Loucy (cell line): ENCODE measurements around the gene TEX10.
A peak's percentile ranks its signal among the peaks of the same experiment; 100 is the strongest.
"Not testable (repeated sequence)": the region's sequence is repeated elsewhere in the genome, so short reads cannot be mapped to it uniquely, and the experiment has no call there.

ENCODE experiments used
- H2AFZ ChIP-seq: fragments of 200-600 bp; sonication (generic); 2 replicates; pipeline ENCODE4 v1.6.0; 2016; ENCODE audit warnings: antibody characterized with exemption, mild to moderate bottlenecking, low read length, moderate library complexity
- H3F3A ChIP-seq: fragments of 200-600 bp; 2 replicates; pipeline ENCODE4 v1.6.0; 2016; ENCODE audit warnings: antibody characterized with exemption, low read depth, mild to moderate bottlenecking
- H3K27me3 ChIP-seq: fragments of 200-600 bp; sonication (generic); 2 replicates; pipeline ENCODE4 v1.6.1; 2014; ENCODE audit warnings: low read length, mild to moderate bottlenecking; ENCODE audit not compliant: insufficient read depth, poor library complexity, severe bottlenecking
- H3K36me3 ChIP-seq: fragments of 200-600 bp; sonication (generic); 2 replicates; pipeline ENCODE4 v1.6.1; 2016; ENCODE audit warnings: low read length; ENCODE audit not compliant: insufficient read depth
- H3K4me1 ChIP-seq: fragments of 200-600 bp; sonication (generic); 2 replicates; pipeline ENCODE4 v1.5.1; 2014; ENCODE audit warnings: low read length, mild to moderate bottlenecking; ENCODE audit not compliant: insufficient read depth, poor library complexity, severe bottlenecking
- H3K4me2 ChIP-seq: fragments of 200-600 bp; sonication (generic); 2 replicates; pipeline ENCODE4 v1.6.0; 2014; ENCODE audit warnings: antibody characterized with exemption, low read length, low read depth, mild to moderate bottlenecking; ENCODE audit not compliant: poor library complexity, severe bottlenecking
- H3K4me3 ChIP-seq: fragments of 200-600 bp; sonication (generic); 2 replicates; pipeline ENCODE4 v1.5.1; 2014; ENCODE audit warnings: low read length, mild to moderate bottlenecking, mixed read lengths; ENCODE audit not compliant: poor library complexity, severe bottlenecking
- H3K79me2 ChIP-seq: fragments of 200-600 bp; sonication (generic); 2 replicates; pipeline ENCODE4 v1.6.1; 2014; ENCODE audit warnings: low read length; ENCODE audit not compliant: insufficient read depth
- H3K9ac ChIP-seq: fragments of 200-600 bp; sonication (generic); 2 replicates; pipeline ENCODE4 v1.6.0; 2014; ENCODE audit warnings: mild to moderate bottlenecking, low read depth, low read length, moderate library complexity; ENCODE audit not compliant: poor library complexity, severe bottlenecking
- H3K9me2 ChIP-seq: fragments of 200-600 bp; sonication (generic); replicated peaks from 2 replicates; pipeline ENCODE4 v1.6.1; 2016; ENCODE audit warnings: low read depth, low read length, mixed read lengths
- H3K9me3 ChIP-seq: fragments of 200-600 bp; sonication (generic); 2 replicates; pipeline ENCODE4 v1.6.1; 2014; ENCODE audit warnings: mild to moderate bottlenecking, antibody characterized with exemption, low read length, low read depth; ENCODE audit not compliant: insufficient read depth
- H4K20me1 ChIP-seq: fragments of 200-600 bp; sonication (generic); 2 replicates; pipeline ENCODE4 v1.6.0; 2014; ENCODE audit warnings: antibody characterized with exemption, low read length, mild to moderate bottlenecking; ENCODE audit not compliant: insufficient read depth, poor library complexity, severe bottlenecking
- CTCF ChIP-seq: fragments of 200-600 bp; sonication (generic); conservative IDR thresholded peaks from 2 replicates; pipeline ENCODE4 v1.5.1; 2014; ENCODE audit warnings: mild to moderate bottlenecking, antibody characterized with exemption, low read length
- EZH2phosphoT487 ChIP-seq: fragments of 200-600 bp; IDR thresholded peaks from 2 replicates; pipeline ENCODE4 v1.6.1; 2018; ENCODE audit warnings: antibody characterized with exemption, mild to moderate bottlenecking, moderate library complexity, borderline replicate concordance

The TEX10 gene

GRCh38 chr9:100346836-100347235 lies 5.9 kb downstream of the TEX10 start:
- Histone ChIP-seq H3K79me2 (peaks cover 98% of the 10 kb centered on the region), H3K36me3 (peaks cover 19% of the 10 kb centered on the region), H3K9me2 (no peaks in the 10 kb centered on the region), H3F3A (no peaks in the 10 kb centered on the region), H3K4me3 (peak overlapping the region; percentile 93), H4K20me1 (peaks cover 85% of the 10 kb centered on the region), H3K4me1 (peaks cover 55% of the 10 kb centered on the region), H2AFZ (no peak overlapping the region), H3K4me2 (peak overlapping the region; percentile 90), H3K27me3 (no peaks in the 10 kb centered on the region), H3K9me3 (no peaks in the 10 kb centered on the region), H3K9ac (peak overlapping the region; percentile 16)
- TF ChIP-seq EZH2phosphoT487: no peak
- no peak for TF ChIP-seq CTCF

GRCh38 chr9:100341889-100342288 lies 10.9 kb downstream of the TEX10 start:
- Histone ChIP-seq H3K9ac (no peak overlapping the region), H3K4me1 (peaks cover 25% of the 10 kb centered on the region), H3F3A (no peaks in the 10 kb centered on the region), H2AFZ (no peak overlapping the region), H3K4me3 (no peak overlapping the region), H3K36me3 (peaks cover 37% of the 10 kb centered on the region), H3K9me2 (no peaks in the 10 kb centered on the region), H3K9me3 (no peaks in the 10 kb centered on the region), H3K27me3 (no peaks in the 10 kb centered on the region), H3K4me2 (peak overlapping the region; percentile 65), H4K20me1 (peaks cover 63% of the 10 kb centered on the region), H3K79me2 (peaks cover 93% of the 10 kb centered on the region)
- TF ChIP-seq CTCF (no peak), EZH2phosphoT487 (no peak)

- Histone ChIP-seq H3F3A (no peaks in the 10 kb centered on the region), H2AFZ (no peak overlapping the region), H3K79me2 (peaks cover 77% of the 10 kb centered on the region), H3K36me3 (peaks cover 26% of the 10 kb centered on the region; the same call in 1 of the 2 replicates), H3K4me1 (peaks cover 22% of the 10 kb centered on the region), H3K9ac (no peak overlapping the region), H3K27me3 (no peaks in the 10 kb centered on the region), H4K20me1 (peaks cover 47% of the 10 kb centered on the region), H3K4me2 (peak overlapping the region; percentile 65), H3K9me3 (no peaks in the 10 kb centered on the region), H3K4me3 (no peak overlapping the region), H3K9me2 (no peaks in the 10 kb centered on the region)
- TF ChIP-seq EZH2phosphoT487 (no peak), CTCF (no peak)
These were observed 12.5 kb downstream of the TEX10 start for GRCh38 chr9:100340224-100340623.

GRCh38 chr9:100338736-100339135 lies 14.0 kb downstream of the TEX10 start:
- not testable (repeated sequence) for H3K27me3 ChIP-seq, H3K9ac ChIP-seq, H2AFZ ChIP-seq, H3K4me2 ChIP-seq, H3K4me3 ChIP-seq, H3F3A ChIP-seq, H3K9me2 ChIP-seq, H3K9me3 ChIP-seq
- H3K36me3 ChIP-seq: peaks cover 23% of the 10 kb centered on the region; the same call in 1 of the 2 replicates
- H3K79me2 ChIP-seq: peaks cover 63% of the 10 kb centered on the region
- H3K4me1 ChIP-seq: peaks cover 17% of the 10 kb centered on the region
- peaks cover 40% of the 10 kb centered on the region for H4K20me1 ChIP-seq
